ENCODE results near the gene CRMP1. TPM values are rescaled to one million over a fixed set of nuclear protein-coding genes. Genes with fewer than 3 reads are reported as not detected.

Gene CRMP1
- total RNA-seq, 4 donors from 2014 or later, result 0.21 to 0.59 (median 0.30) TPM; not detected in 1

GRCh38 chr4:5921101-5921980, 28.5 kb upstream of the CRMP1 start:
- WGBS, 2 donors, result 36 to 43% methylated on average over 14 to 16 of the region's 16 CpGs

DNA sequence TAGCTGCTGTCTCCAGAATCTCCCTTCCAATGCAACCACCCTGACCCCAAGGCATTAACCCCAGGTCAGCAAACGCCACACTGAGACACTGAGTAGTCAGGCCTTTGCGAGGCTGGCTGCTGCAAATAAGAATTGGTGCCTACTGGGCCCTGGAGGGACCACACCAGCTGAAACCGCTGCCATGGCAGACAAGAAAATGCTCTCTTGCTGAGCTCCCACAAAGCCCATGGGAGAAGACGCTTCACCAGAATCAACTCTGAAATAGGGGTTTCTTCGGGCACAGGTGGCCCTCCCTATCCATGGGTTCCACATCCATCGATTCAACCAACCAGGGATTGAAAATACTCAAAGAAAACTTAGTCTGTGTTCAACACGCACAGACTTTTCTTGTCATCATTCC, 26.7 kb upstream of the CRMP1 start:
- TF ChIP-seq CTCF (IDR thresholded peaks at IDR 0.05) (no peak), POLR2A (IDR thresholded peaks at IDR 0.05) (no peak), EP300 (IDR thresholded peaks at IDR 0.05) (no peak)
- WGBS, 2 donors, result 84 to 98% methylated on average over 3 to 7 of the region's 7 CpGs
- no peaks in the 10 kb centered on the region for H3K27me3 ChIP-seq
- H3K4me3 ChIP-seq, result no peak overlapping the region
- H3K9me3 ChIP-seq, result peaks cover 0 to 15% (median 0%) of the 10 kb centered on the region in 4 donors
- no peak overlapping the region for H3K27ac ChIP-seq
- no peaks in the 10 kb centered on the region for H3K4me1 ChIP-seq
- DNase-seq (ENCODE audit: low spot score in 2 of 2), result no peak
- H3K36me3 ChIP-seq, result no peaks in the 10 kb centered on the region

More at GRCh38 chr4:5921101-5921980, 28.5 kb upstream of the CRMP1 start:
- DNase-seq (ENCODE audit: low spot score in 2 of 2), result no peak
- H3K4me3 ChIP-seq, result no peak overlapping the region
- no peaks in the 10 kb centered on the region for H3K4me1 ChIP-seq
- no peaks in the 10 kb centered on the region for H3K9me3 ChIP-seq
- H3K36me3 ChIP-seq, result no peaks in the 10 kb centered on the region
- H3K27ac ChIP-seq, result no peak overlapping the region
- H3K27me3 ChIP-seq, result no peaks in the 10 kb centered on the region
- TF ChIP-seq POLR2A (IDR thresholded peaks at IDR 0.05), result no peak
- no peak for TF ChIP-seq CTCF (IDR thresholded peaks at IDR 0.05)
- TF ChIP-seq EP300 (IDR thresholded peaks at IDR 0.05), result no peak

DNA sequence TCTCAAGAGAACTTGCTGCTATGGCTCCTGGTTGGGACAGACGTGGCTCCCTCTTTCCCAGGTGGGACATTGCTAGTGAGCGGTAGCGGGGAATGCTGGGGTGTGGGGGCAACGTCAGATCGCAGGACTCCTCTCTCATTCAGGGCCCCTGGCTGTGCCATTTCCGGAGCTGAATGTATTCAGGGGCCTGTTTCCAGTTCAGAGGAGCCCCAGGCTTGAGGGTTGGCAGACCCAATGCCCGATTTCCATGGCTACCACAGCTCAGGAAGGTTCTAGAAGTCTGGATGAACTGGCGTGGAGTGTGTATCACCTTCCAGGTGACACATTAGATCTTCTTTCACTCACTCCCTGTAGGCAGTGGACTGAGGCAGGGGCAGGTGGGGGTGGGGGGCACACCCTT, 26.2 kb upstream of the CRMP1 start:
- H3K27me3 ChIP-seq, result no peaks in the 10 kb centered on the region
- H3K36me3 ChIP-seq, result no peaks in the 10 kb centered on the region
- DNase-seq (ENCODE audit: low spot score in 2 of 2), result no peak
- peaks cover 0 to 15% (median 0%) of the 10 kb centered on the region in 4 donors for H3K9me3 ChIP-seq
- TF ChIP-seq EP300 (IDR thresholded peaks at IDR 0.05) (no peak), POLR2A (IDR thresholded peaks at IDR 0.05) (no peak), CTCF (IDR thresholded peaks at IDR 0.05) (no peak)
- no peak overlapping the region for H3K4me3 ChIP-seq
- H3K27ac ChIP-seq, result no peak overlapping the region
- 67 to 86% methylated on average over 8 of the region's 8 CpGs for WGBS, 2 donors
- H3K4me1 ChIP-seq, result no peaks in the 10 kb centered on the region

DNA sequence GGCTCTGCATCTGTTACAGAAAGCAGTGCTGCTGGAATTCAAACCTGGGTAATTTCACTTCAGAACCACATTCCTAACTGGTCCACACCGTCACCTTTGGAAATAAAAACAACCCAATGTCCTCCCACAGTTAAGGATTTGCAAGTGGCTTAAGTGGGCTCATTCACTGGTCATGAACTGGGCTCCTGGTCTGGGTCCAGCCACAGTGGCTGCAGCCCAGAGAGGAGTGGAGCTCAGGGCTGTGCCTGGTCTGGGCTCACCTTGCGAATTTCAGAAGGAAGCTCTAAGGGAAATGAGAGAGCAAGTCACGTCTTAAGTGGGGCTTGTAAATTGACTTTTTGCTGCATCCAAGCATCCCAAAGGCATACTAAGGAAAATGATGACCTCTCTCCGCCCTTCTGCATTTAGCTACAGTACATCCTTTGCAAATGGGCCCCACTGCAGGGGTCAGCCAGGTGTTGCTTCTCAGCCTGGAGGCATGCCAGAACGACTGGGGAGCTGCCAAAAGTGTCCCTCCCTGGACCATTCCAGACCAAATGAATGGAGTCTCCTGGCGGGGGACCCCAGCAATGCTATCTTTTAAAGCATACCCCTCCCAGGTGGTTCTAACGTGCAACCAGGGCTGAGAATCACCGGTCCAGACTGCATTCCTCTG, 25.6 kb upstream of the CRMP1 start:
- no peaks in the 10 kb centered on the region for H3K27me3 ChIP-seq
- H3K27ac ChIP-seq, result no peak overlapping the region
- no peaks in the 10 kb centered on the region for H3K36me3 ChIP-seq
- DNase-seq (ENCODE audit: low spot score in 2 of 2), result no peak
- H3K4me1 ChIP-seq, result no peaks in the 10 kb centered on the region
- H3K9me3 ChIP-seq, result peaks cover 0 to 15% (median 0%) of the 10 kb centered on the region in 4 donors
- no peak overlapping the region for H3K4me3 ChIP-seq
- TF ChIP-seq CTCF (IDR thresholded peaks at IDR 0.05), result no peak
- TF ChIP-seq POLR2A (IDR thresholded peaks at IDR 0.05), result no peak
- TF ChIP-seq EP300 (IDR thresholded peaks at IDR 0.05), result no peak
- WGBS, 2 donors, result 24 to 50% methylated on average over 8 of the region's 8 CpGs

DNA sequence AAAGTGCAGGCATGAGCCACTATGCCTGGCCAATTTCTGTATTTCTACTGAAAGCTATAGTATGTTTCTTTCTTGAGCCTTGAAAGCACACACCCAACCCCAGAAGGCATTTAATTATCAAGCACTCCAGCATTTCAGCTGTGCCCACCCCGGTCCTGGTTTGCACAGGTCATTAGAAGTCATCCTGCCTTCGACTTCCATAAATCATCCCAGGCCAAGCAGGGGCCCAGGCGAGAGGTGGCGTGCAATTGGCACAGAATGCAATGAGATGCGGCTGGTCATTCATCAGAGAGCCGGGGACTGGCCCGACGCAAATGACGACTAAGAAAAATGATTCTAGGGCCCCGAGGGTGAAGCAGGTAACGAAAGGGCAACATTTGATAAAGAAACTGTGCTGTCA, 24.8 kb upstream of the CRMP1 start:
- H3K4me1 ChIP-seq, result no peaks in the 10 kb centered on the region
- TF ChIP-seq EP300 (IDR thresholded peaks at IDR 0.05) (no peak), POLR2A (IDR thresholded peaks at IDR 0.05) (no peak), CTCF (IDR thresholded peaks at IDR 0.05) (no peak)
- H3K36me3 ChIP-seq, result no peaks in the 10 kb centered on the region
- no peak overlapping the region for H3K4me3 ChIP-seq
- no peak overlapping the region for H3K27ac ChIP-seq
- DNase-seq (ENCODE audit: low spot score in 2 of 2), result no peak
- 62 to 69% methylated on average over 11 of the region's 11 CpGs for WGBS, 2 donors
- H3K27me3 ChIP-seq, result no peaks in the 10 kb centered on the region
- peaks cover 0 to 18% (median 0%) of the 10 kb centered on the region in 4 donors for H3K9me3 ChIP-seq
